Ammon's horn (tissue), 1 donor: ENCODE measurements around the gene STRC.
"Not testable (repeated sequence)": the region's sequence is repeated elsewhere in the genome, so short reads cannot be mapped to it uniquely, and the experiment has no call there.

Source experiments
- DNase-seq: peaks from one replicate; pipeline ENCODE4 v3.0.0-alpha.2; 2016; ENCODE audit warnings: low spot score

Gene STRC

DNA sequence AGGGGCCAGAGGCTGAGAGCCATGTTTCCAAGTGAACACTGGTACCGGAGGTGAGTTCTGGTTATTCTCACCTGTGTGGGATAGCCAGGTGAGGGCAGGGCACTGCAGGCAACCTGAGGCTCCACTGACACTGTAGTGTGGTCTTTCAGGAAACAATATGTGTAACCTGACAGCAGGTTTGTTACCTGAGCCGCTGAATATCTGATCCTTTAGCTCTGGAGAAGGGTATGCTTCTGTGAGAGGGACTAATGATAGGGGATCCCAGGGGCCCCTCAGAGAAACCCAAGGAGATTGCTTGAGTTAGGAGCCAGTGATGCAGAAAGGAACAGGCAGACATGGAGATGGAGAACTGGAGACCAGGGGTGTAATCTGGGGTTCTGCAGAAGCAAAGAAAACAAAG, at the start of gene STRC:
Gene STRC (minus strand): TSS at position 101 of the 400 bp plus-strand sequence. CDS start 78 bp downstream, at position 23.
- DNase-seq, result not testable (repeated sequence)

DNA sequence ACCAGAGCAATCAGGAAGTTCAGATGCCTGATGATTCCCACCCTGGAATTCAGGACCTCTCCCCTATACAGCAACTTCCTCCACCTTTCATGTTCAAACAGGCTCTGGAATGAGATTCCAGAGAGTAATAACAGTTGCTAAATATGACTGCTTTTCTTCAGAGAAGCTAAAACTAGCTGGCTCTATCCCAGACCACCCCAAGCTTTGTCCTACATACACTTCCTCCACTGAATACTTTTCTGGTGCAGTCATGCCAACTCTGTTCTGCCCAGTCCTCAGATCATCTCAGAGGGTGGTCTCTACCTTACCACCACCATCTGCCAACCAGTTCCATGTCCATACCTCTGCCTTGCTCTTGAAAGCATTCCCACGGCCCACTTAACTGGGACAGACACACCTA, 47.6 kb upstream of the STRC start:
- DNase-seq, result not testable (repeated sequence)

DNA sequence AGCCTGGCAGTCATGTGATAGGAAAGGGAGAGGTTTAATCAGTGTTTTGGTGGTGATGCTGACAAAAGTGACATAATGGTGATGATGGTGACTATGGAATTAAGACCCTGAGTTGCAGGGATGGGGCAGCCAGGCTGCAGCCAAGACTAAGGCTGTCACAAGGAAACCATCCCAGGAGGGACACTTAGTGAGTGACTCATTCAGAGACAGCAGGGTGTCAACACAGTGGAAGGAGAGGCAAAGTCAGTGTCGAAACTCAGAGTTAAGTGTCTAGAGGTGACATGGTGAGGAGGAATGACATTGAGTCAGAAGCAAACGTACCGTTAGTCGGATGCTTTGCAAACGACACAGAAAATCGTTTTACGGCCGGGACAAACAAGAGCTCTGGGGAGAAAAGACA, 44.7 kb upstream of the STRC start:
- DNase-seq, result not testable (repeated sequence)

DNA sequence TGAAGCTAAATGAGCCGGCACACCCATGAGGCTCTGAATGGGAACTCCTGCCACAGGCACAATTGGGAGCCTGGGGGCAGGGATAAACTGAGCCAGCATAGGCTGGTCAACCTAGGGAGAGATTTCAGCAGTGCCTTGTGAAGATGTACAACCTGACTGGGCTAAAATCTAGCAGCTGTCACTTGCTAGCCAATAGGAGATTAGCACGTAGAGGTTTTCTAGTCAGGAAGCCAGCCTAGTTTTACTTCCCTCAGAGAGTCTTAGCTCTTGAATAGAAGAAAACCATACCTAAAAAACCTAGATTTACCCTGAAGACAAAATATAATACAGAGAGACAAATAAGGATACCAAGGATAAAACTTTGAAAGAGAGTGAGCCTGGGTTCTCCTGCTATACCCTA, 43.7 kb upstream of the STRC start:
- not testable (repeated sequence) for DNase-seq

DNA sequence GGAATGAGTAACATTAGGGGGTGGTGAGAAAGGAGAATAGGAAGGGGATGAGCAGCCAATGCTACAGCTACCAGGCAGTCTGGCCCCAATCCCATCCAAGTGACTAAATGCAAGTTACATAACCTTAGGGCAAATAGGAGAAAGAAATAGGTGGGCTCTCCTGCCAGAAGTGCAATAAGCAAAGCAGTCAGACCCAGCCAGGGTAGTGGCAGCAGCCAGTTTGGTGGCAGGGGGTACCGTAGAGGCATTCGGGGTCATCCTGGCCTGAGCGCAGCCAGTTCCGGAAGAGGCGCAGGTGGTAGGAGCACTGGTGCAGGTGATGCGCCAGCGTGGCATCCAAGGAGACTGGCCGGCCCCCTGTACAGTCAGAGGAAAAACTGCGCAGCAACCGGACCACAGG, 41.1 kb upstream of the STRC start:
- DNase-seq, result not testable (repeated sequence)

DNA sequence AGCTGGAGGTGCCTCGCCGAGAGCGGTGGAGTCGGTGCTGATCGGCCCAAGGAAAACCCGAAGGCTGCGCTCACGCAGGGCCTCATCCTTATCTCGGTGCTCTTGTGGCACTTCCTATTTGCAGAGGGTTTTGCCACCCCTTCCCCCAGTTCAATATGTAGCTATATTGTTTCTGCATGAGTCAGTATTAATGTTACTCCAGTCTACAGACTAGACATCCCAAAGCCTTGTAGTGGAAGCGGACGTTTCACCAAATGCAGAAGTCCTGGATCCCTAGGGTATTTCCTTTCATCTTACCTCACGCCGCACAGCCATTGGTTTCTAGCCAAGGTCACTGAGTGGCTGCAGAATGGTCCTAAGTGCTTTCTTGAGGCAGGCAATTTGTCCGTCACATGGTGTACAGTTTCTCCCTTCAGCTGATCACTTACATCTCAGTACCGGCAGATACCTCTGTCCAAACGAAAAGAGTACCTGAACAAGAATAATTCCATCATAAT, 30.9 kb upstream of the STRC start:
- not testable (repeated sequence) for DNase-seq

DNA sequence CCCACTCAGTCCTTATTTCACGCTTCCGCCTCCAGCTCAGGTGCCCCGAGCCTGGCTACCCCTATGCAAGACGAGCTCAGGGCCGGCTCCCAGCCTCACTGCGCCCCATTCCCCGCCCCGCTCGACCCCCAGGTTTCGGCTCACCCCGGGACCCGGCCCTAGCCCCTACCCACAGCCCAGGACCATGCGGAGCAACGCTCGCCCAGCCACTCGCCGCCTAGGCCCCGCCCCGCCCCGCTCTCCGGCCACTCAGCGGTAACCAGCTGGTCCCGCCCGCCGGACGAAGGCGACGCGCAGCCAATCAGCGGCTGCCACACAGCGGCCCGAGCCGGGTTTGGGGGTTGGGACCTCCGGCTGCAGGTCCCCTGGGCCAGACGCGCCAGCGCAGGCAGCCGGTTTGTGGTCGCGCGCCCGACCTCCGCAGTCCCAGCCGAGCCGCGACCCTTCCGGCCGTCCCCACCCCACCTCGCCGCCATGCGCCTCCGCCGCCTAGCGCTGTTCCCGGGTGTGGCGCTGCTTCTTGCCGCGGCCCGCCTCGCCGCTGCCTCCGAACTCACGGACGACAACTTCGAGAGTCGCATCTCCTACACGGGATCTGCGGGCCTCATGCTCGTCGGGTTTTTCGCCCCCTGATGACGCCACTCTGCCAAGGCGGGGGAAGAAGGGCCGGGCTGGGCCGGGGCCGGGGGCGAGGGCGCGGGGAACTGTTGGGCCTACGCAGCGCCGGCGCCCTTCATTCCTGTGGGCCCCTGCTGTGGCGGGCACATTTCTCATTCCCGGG, 30.2 kb upstream of the STRC start, which contains the start of gene CATSPER2:
Gene CATSPER2 (minus strand): TSS at position 196 of the 781 bp plus-strand sequence. CDS start 783 bp downstream, outside the sequence.
- no peak for DNase-seq

DNA sequence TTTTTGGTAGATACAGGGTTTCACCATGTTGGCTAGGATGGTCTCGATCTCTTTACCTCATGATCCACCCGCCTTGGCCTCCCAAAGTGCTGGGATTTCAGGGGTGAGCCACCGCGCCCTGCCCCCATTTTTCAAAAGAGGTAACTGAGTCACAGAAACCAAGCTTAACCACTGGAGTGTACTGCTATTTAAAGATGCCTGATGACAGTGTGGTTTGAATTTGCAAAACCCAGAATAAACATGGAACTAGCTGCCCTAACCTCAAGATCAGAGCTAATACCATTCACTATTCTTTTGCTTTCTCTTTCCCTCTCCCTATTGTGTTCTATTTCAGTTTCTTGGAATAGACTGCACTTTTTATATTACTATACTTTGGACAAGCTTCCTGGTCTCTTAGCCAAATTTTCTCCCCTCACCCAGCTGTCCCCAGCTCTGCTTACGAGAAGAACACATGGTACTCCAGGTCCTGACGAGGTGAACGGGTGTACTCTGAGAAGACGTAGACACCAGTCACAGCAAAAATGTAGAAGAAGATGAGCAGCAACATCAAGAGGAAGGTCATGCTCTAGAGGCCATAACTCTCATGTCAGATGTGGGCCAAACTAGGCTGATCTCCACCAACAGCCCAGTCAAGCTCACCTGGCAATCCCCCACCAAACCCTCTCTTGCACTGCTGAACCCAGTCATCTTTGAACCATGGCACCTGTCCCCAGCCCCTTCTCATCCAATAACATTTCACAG, 20.0 kb upstream of the STRC start:
- not testable (repeated sequence) for DNase-seq

DNA sequence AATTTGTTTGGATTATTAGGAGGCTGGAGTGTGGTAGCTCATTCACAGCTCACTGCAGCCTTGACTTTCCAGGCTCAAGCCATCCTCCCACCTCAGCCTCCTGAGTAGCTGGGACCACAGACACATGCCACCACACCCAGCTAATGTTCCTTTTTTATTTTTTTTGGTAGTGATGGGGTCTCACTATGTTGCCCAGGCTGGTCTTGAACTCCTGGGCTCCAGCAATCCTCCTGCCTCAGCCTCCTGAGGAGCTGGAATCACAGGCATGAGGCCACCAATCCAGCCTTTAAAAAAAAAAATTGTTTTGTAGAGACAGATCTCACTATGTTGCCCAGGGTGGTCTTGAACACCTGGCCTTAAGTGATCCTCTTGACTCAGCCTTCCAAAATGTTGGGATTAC, 8.3 kb upstream of the STRC start:
- DNase-seq, result not testable (repeated sequence)

DNA sequence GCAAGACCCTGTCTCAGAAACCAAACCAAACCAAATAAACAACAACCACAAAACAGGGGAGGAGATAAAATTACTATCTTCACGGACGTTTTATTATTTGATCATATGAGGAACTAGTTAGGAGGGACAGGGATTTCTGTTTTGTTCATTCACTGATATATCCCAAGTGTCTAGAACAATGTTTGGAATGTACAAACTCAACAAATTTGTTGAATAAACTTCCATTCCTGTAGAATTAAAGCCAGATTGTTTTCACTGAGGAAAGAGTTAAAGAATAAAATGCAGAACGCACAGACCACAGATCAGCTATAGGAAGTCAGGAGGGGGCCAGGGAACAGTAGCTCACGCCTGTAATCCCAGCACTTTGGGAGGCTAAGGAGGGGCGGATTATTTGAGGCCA, 6.5 kb upstream of the STRC start:
- no peak for DNase-seq

DNA sequence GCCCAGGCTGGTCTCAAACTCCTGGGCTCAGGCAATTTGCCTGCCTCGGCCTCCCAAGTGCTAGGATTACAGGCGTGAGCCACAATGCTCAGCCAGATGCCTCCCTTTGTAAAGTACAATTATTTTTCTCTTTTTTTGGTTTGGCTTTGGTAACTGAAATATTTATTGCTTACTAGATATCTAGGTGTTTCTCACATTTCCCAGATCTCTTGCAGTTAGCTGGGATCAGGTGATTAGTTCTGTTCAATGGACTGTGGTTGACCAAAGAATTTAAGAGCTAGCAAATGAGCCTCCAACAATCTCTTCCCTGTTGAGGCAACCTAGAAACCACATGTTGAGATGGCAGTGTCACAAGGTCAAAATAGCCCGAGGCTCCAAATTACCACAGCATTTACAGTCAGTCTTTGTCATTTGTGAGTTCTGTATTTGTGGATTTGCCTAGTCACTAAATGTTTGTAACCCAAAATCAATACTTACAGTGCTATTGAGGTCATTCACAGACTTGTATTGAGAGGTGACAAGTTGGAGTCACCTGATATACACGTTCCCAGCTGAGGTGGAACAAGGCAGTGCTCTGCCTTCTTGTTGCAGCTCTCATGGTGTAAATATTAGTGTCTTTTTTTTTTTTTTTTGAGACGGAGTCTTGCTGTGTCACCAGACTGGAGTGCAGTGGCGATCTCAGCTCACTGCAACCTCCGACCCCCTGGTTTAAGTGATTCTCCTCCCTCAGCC, 3.6 kb upstream of the STRC start:
- not testable (repeated sequence) for DNase-seq

DNA sequence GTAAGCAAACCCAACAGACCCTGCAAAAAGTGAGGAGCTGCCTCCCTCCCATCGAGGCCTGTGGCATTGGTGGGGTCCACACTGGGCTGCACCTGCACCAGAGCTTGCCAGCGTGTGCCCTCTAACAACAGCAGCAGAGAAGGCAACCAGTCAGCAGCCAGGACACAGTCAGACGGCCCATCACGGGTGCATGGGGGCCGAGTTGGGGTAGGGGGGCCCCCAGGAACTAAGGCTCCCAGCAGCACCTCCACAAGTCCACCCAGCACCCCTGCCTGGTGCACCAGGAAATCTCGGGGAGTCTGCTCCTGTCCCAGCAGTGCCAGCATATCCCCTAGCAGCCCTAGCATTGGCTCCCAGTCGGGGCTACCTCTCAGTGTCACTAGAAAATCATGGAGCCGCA, 850 bp downstream of the STRC start:
- DNase-seq, result not testable (repeated sequence)

DNA sequence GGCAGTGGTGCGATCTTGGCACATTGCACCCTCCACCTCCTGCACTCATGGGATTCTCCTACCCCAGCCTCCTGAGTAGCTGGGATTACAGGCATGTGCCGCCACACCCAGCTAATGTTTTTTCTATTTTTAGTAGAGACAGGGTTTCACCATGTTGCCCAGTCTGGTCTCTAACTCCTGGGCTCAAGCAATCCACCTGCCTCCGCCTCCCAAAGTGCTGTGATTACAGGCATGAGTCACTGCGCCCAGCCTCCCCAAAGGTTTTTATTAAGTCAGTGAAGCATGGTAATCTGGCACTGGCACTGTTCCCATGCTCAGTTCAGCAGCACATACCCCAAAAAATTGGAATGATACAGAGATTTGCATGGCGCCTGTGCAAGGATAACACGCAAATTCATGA, 16.4 kb downstream of the STRC start:
- DNase-seq, result peak; percentile 73

DNA sequence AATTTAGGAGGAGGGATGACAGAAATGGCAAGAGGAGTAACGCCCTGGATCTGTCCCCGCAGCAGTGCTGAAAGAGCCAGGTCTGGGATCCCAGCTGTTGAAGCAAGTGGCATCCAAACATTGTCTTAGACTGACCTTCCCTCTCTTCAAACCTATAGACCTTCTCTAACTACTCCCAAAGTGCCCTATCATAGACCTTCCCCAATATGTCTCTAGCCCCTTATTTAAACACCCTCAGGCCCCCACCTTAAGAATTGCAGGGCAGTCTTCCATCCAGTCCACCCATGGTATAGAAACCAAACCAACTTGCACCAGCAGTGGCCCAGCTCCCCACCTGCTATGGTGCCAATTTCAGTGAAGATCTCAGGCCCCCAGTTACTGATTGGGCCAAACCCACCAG, 18.4 kb downstream of the STRC start:
- not testable (repeated sequence) for DNase-seq

DNA sequence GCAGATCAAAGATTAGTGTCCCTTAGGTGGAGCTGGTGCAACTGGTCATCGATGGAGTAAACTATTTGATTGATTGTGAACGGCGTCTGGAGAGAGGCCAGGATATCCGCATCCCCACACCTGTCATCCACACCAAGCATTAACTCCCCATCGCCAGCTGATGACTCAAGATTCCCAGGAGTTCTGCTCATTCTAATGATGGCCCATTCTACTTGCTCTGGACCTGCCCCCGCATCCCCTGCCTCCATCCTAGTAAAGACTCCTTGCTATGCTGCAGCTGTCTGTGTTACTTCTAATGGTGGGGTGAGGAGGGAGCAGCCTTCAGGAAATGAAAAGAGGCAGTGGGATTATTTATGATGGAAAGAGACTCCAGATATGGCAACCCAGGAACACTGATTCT, 19.5 kb downstream of the STRC start:
- DNase-seq, result not testable (repeated sequence)

DNA sequence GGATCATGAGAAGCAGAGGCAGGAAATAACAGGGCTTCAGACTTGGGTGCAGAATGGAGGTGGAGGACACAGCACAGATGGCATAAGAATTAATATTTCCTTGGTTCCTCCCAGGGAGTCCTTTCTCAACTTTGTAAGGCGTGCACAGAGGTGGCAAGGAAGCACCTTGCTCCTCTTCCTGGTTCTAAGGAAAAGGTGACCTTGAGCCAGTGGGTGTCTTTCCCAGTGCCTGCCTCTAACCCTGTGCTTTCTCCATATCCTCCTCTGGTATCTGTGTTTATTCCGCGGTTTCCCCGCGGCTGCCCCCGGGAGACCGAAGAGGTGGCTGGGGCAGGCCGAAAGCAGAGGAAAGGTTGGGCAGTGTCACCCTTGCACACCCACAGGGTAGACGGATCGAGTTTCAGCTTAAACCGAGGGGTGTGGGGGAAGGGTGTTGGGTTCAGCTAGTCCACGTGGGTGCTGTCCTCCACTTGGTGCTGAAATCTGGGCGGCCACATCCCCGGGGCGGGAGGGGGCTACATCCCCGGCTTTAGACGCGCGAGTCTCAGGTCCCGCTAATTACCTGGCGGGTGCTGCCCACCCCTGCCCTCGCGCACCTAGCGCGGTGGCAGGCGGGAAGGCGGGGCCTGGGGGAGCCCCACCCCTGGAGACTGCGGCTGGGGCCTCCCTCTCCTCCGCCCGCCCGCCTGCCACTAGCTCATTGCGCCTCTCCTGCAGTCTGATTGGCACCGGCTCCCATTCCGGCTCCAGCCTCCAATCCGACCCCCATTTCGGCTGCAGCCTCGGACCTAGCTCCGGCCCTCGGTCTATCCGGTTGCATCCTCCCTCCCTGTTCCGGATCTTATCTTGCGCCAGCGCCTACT, 25.0 kb downstream of the STRC start, which contains the start of gene CKMT1B:
Gene CKMT1B (plus strand): TSS at position 700 of the 863 bp plus-strand sequence. CDS start 192 bp downstream, outside the sequence.
- not testable (repeated sequence) for DNase-seq

DNA sequence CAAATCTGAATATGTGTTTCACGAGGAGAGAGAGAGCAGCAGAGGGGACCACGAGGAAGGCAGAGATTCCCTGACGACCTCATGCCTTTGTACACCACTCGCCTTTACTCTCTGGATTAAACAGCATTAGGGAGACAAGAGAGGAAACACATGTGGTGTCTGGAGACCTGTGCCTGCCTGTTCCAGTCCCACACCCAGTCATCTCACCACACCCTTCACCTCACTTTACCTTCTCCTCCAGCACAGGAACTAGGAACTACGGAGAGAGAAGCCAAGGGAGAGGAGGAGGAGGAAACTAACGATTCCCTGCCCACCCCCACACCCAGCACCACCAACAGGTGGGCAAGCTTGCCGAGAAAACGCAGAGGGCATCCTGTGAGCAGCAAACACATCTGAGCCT, 25.8 kb downstream of the STRC start:
- DNase-seq, result not testable (repeated sequence)

DNA sequence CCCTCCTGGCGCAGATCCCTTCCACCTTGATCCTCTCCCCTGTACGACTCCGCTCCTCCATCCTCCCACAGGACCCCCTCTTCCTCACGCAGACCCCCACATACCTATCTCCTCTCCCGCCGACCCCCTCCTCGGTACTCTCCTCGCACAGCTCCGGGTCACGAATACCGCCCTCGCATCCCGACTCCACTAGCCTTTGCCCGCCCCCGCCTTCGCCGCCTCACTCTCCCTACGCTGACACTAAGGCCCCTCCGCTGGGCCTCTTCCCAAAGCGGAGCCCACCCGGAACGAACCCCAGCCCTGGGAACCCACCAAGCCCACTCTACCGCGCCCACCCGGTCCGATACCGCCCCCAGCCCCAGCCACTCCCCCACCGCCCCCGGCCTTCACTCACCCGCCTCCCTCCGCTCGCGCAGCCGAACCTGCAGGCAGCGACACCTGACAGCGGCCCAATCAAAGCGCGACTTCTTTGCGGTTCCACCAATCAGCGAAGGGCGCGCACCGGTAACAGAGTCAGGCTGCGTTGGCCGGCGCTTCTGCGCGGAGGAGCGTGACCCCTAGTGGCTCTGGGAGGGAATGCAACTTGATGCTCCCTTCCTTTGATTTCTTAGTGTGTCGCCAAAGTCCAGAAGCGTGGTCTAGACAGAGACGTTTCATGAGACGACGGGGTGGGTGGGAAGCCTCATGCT, 28.7 kb downstream of the STRC start, which contains the start of gene PPIP5K1:
Gene PPIP5K1 (minus strand): TSS at position 431 of the 689 bp plus-strand sequence. CDS start 5,704 bp downstream, outside the sequence.
- not testable (repeated sequence) for DNase-seq

DNA sequence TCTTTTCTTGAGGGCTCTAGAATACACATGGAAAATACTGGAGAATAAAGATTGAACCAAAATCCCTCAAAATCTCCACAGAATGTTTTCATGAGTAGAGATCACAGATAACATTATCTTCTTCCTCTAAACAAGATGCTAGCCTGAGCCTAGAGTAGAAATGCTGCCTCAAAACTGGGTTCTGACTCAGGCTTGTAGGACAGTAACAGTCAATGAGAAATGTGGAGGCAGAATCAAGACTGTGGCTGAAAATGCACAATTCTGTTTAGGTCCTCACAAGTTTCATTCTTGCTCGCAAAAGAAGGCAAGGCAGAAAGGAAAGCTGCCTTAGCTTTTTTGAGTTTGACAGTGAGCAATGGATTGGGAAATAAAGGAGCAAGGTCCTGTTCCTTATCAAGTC, 44.0 kb downstream of the STRC start:
- DNase-seq, result not testable (repeated sequence)

DNA sequence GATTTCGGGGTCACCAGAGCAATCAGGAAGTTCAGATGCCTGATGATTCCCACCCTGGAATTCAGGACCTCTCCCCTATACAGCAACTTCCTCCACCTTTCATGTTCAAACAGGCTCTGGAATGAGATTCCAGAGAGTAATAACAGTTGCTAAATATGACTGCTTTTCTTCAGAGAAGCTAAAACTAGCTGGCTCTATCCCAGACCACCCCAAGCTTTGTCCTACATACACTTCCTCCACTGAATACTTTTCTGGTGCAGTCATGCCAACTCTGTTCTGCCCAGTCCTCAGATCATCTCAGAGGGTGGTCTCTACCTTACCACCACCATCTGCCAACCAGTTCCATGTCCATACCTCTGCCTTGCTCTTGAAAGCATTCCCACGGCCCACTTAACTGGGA, 52.0 kb downstream of the STRC start:
- not testable (repeated sequence) for DNase-seq
